HepG2 (cell line): ENCODE data around the gene IPO13. TPM values are rescaled to one million over a fixed set of nuclear protein-coding genes. Genes with fewer than 3 reads are reported as not detected.

Experiments used
- BCLAF1 ChIP-seq: fragments of 450-650 bp; IDR thresholded peaks from 2 replicates; pipeline ENCODE4 v1.6.1; 2017; ENCODE audit warnings: mild to moderate bottlenecking
- HMG20A ChIP-seq: IDR thresholded peaks from 2 replicates; pipeline ENCODE4 v1.6.1; 2016; ENCODE audit warnings: borderline replicate concordance
- HNRNPK ChIP-seq: fragments of 200-400 bp; formaldehyde crosslinking; IDR thresholded peaks from 2 replicates; pipeline ENCODE4 v1.6.1; 2018; ENCODE audit warnings: low read length, low read depth, moderate library complexity, mild to moderate bottlenecking; ENCODE audit not compliant: poor library complexity, severe bottlenecking
- KDM2A ChIP-seq: sonication (generic); formaldehyde crosslinking; IDR thresholded peaks from 2 replicates; pipeline ENCODE4 v1.4.0; 2020; ENCODE audit warnings: low read depth, missing genetic modification reagents, borderline replicate concordance
- MED13 ChIP-seq: sonication (generic); formaldehyde crosslinking; IDR thresholded peaks from 2 replicates; pipeline ENCODE4 v1.5.0; 2020; ENCODE audit warnings: missing genetic modification reagents
- NR2F6 ChIP-seq, 2 experiments: IDR thresholded peaks; 2 replicates each; pipeline ENCODE4 v1.6.1; 2016; ENCODE audit warnings: antibody characterized with exemption in 1 of 2, mild to moderate bottlenecking in 1 of 2
- PHF8 ChIP-seq: sonication (generic); formaldehyde crosslinking; IDR thresholded peaks from 2 replicates; pipeline ENCODE4 v1.5.0; 2020; ENCODE audit warnings: missing genetic modification reagents
- POLR2AphosphoS2 ChIP-seq: IDR thresholded peaks from 2 replicates; pipeline ENCODE4 v1.6.1; 2011; ENCODE audit warnings: low read depth, low read length, improper control_type of control experiment
- SNAPC2 ChIP-seq: sonication (generic); formaldehyde crosslinking; IDR thresholded peaks from 2 replicates; pipeline ENCODE4 v1.8.1; 2022; ENCODE audit warnings: mild to moderate bottlenecking, missing genetic modification reagents
- SPEN ChIP-seq: sonication (generic); formaldehyde crosslinking; IDR thresholded peaks from 2 replicates; pipeline ENCODE4 v1.5.1; 2020; ENCODE audit warnings: low read depth, mild to moderate bottlenecking, missing genetic modification reagents
- SRSF9 ChIP-seq: fragments of 200-400 bp; formaldehyde crosslinking; IDR thresholded peaks from 2 replicates; pipeline ENCODE4 v1.6.1; 2018; ENCODE audit warnings: borderline replicate concordance, mild to moderate bottlenecking, low read depth, low read length; ENCODE audit not compliant: insufficient read depth, poor library complexity, severe bottlenecking
- TAF15 ChIP-seq: fragments of 200-400 bp; formaldehyde crosslinking; IDR thresholded peaks from one replicate; pipeline ENCODE4 v1.6.1; 2018; ENCODE audit warnings: mild to moderate bottlenecking, low read depth, low read length; ENCODE audit not compliant: poor library complexity, severe bottlenecking
- ZBTB26 ChIP-seq: IDR thresholded peaks from 2 replicates; pipeline ENCODE4 v1.6.1; 2016; ENCODE audit warnings: missing compliant biosample characterization, missing genetic modification reagents, borderline replicate concordance
- ZMAT3 ChIP-seq: sonication (generic); formaldehyde crosslinking; conservative IDR thresholded peaks from 2 replicates; pipeline ENCODE4 v1.7.0; 2021; ENCODE audit warnings: missing genetic modification reagents
- ZNF276 ChIP-seq: sonication (generic); formaldehyde crosslinking; IDR thresholded peaks from 2 replicates; pipeline ENCODE4 v1.4.0; 2020; ENCODE audit warnings: mild to moderate bottlenecking, low read depth, missing genetic modification reagents
- ZNF570 ChIP-seq: sonication (generic); formaldehyde crosslinking; IDR thresholded peaks from 2 replicates; pipeline ENCODE4 v1.4.0; 2020; ENCODE audit warnings: mild to moderate bottlenecking, missing genetic modification reagents, borderline replicate concordance
- ZNF83 ChIP-seq: sonication (generic); formaldehyde crosslinking; IDR thresholded peaks from 2 replicates; pipeline ENCODE4 v1.4.0; 2020; ENCODE audit warnings: missing genetic modification reagents, mild to moderate bottlenecking, borderline replicate concordance
- polyA plus RNA-seq, 8 experiments: library from polyadenylated mRNA; depleted of rRNA in 3 of 8; stranded (reverse) in 7 of 8; unstranded in 1 of 8; fragments of >200 nt; fragmentation: Illumina TruSeq in 4 of 8; extraction: Trizol in 4 of 8; gene quantifications; 2 replicates each; pipeline versions ENCODE4 v1.2.1 to v1.2.3, GENCODE V29; 2011 to 2016; ENCODE audit warnings: low read depth in 4 of 8, missing spikeins in 1 of 8, mixed read lengths in 1 of 8; ENCODE audit not compliant: insufficient read depth in 1 of 8
- total RNA-seq, 5 experiments: library from RNA; depleted of rRNA; stranded (reverse); fragments of >200 nt; fragmentation: Illumina TruSeq; extraction: Trizol; gene quantifications; 2 replicates each; pipeline ENCODE4 v1.2.3, GENCODE V29; 2016; ENCODE audit warnings: low read depth in 1 of 5
- TF ChIP-seq, protein P1 (sequence below), 2 experiments: fragments of 450-650 bp in 1 of 2; sonication (generic) in 1 of 2; formaldehyde crosslinking; IDR thresholded peaks; 2 replicates each; pipeline versions ENCODE4 v1.5.0 to v1.8.0; 2020 to 2022; ENCODE audit warnings: mild to moderate bottlenecking in 1 of 2, missing genetic modification reagents in 1 of 2
- TF ChIP-seq, protein P2 (sequence below): sonication (generic); formaldehyde crosslinking; IDR thresholded peaks from 2 replicates; pipeline ENCODE4 v1.9.0; 2022; ENCODE audit warnings: low read depth, missing genetic modification reagents

The IPO13 gene
- total and polyA plus RNA-seq, 2 of the 13 experiments (the other 11 are each of a cell fraction or from before 2014, with no cell fraction given): 12.9 to 15.6 TPM

DNA sequence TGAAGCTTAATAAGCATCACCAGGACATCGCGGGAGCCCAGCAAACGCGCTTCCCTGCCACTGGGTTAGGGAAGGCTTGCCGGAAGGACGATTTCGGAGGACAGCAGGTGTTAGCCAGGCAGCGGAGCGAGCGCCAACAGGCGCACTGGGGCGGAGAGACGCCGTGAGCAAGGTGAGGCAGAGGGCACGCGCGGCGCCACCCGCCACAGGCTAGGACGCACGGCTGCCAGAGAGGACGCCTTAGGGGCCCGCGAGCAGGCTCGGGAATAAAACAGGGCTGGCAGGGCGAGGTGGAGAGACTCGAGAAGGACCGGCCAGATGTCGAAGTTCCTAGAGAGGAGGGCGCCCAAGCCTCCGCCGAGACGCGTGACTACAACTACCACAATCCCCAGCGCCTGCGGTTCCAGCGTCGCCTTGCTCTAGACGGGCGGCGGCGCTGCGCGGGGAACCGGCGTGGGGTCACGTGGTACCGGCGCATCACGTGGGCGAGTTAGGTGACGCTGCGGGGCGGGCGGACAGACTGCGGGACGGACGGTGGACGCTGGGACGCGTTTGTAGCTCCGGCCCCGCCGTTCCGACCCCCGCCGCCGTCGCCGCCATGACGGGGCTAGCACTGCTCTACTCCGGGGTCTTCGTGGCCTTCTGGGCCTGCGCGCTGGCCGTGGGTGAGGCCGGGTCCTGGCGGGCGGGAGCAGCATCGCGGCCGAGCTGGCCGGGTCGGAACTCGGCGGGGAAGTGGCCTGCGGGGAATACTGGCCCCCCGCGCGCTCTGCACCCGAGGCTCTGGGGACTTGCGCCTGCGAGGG, 27.9 kb downstream of the IPO13 start, which contains the start of gene ATP6V0B (continued):
- peak; percentile 98 for TF ChIP-seq KDM2A
- TF ChIP-seq HNRNPK: no peak
- TF ChIP-seq ZNF276 (CRISPR knock-in tag): 0 out of 2 replicates have a peak, but pooled peaks have one; percentile 57
- TF ChIP-seq SRSF9: no peak
- no peak for TF ChIP-seq HMG20A (CRISPR knock-in tag)
- peak; percentile 71 for TF ChIP-seq ZBTB26 (CRISPR knock-in tag)
- TF ChIP-seq SNAPC2 (CRISPR knock-in tag): no peak
- TF ChIP-seq NR2F6 (IDR thresholded peaks at IDR 0.05): no peak
- TF ChIP-seq NR2F6 (CRISPR knock-in tag; IDR thresholded peaks at IDR 0.05): peak; percentile 9; the same call in 1 of the 2 replicates
- TF ChIP-seq POLR2AphosphoS2: 0 out of 2 replicates have a peak, but pooled peaks have one; percentile 52
- TF ChIP-seq BCLAF1: no peak
- peak; percentile 70; the same call in 1 of the 2 replicates for TF ChIP-seq ZNF83 (CRISPR knock-in tag)
- TF ChIP-seq, protein P1, sequence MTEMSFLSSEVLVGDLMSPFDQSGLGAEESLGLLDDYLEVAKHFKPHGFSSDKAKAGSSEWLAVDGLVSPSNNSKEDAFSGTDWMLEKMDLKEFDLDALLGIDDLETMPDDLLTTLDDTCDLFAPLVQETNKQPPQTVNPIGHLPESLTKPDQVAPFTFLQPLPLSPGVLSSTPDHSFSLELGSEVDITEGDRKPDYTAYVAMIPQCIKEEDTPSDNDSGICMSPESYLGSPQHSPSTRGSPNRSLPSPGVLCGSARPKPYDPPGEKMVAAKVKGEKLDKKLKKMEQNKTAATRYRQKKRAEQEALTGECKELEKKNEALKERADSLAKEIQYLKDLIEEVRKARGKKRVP (CRISPR knock-in tag; IDR thresholded peaks at IDR 0.05): peak in 1 of 2 experiments; percentile 53; a peak in 2 of 4 replicates
- 0 out of 2 replicates have a peak, but pooled peaks have one; percentile 37 for TF ChIP-seq MED13
- TF ChIP-seq ZMAT3: 0 out of 2 replicates have a peak, but pooled peaks have one; percentile 62
- peak; percentile 78 for TF ChIP-seq SPEN (CRISPR knock-in tag)
- TF ChIP-seq ZNF570: no peak
- no peak for TF ChIP-seq TAF15
- TF ChIP-seq, protein P2, sequence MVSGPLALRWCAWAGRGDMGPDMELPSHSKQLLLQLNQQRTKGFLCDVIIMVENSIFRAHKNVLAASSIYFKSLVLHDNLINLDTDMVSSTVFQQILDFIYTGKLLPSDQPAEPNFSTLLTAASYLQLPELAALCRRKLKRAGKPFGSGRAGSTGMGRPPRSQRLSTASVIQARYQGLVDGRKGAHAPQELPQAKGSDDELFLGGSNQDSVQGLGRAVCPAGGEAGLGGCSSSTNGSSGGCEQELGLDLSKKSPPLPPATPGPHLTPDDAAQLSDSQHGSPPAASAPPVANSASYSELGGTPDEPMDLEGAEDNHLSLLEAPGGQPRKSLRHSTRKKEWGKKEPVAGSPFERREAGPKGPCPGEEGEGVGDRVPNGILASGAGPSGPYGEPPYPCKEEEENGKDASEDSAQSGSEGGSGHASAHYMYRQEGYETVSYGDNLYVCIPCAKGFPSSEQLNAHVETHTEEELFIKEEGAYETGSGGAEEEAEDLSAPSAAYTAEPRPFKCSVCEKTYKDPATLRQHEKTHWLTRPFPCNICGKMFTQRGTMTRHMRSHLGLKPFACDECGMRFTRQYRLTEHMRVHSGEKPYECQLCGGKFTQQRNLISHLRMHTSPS (CRISPR knock-in tag): peak; percentile 48; the same call in 1 of the 2 replicates
- peak; percentile 92 for TF ChIP-seq PHF8 (CRISPR knock-in tag)
